GM12878 (cell line): ENCODE data around the gene MRGPRG. TPM values are rescaled to one million over a fixed set of nuclear protein-coding genes. Genes with fewer than 3 reads are reported as not detected.

Experiments used
- ATAC-seq: fragments of 200-7000 bp; cut with Tn5 transposase; 3 replicates; pipeline ENCODE4 v1.9.1; 2020; ENCODE audit warnings: mild to moderate bottlenecking, moderate library complexity
- BruUV-seq: library from RNA; stranded (reverse); fragments of 400-500 nt; replicated peaks from 2 replicates; lab custom pipeline; 2021; lab: Mats Ljungman, UMichigan
- CTCF ChIA-PET: fragments of 300-600 bp; sonication (Branson Sonifier 250); formaldehyde crosslinking; extraction: SDS; loops from one replicate; lab custom pipeline; 2021; ENCODE audit warnings: inconsistent platforms; lab: Yijun Ruan, JAX
- POLR2A ChIA-PET: fragments of 350-600 bp; formaldehyde crosslinking; extraction: SDS; loops from one replicate; lab custom pipeline; 2021; ENCODE audit warnings: inconsistent platforms; lab: Charles Lee
- RAD21 ChIA-PET: fragments of 300-600 bp; sonication (Branson Sonifier 250); formaldehyde crosslinking; loops from one replicate; lab custom pipeline; 2023; ENCODE audit warnings: antibody characterized with exemption; ENCODE audit not compliant: unreplicated experiment; lab: Charles Lee
- SMC1A ChIA-PET: fragments of 300-600 bp; sonication (Branson Sonifier 250); formaldehyde crosslinking; loops from one replicate; lab custom pipeline; 2023; ENCODE audit not compliant: unreplicated experiment, uncharacterized antibody; lab: Charles Lee
- DNase-seq: peaks from one replicate; pipeline ENCODE4 v3.0.0-alpha.2; 2011; ENCODE audit warnings: low read depth, low spot score
- FAIRE-seq: peaks from 3 replicates; lab custom pipeline; 2011; peaks lifted over from hg19 to GRCh38; lab: Jason Lieb, UNC
- H2AFZ ChIP-seq: 2 replicates; pipeline ENCODE4 v1.6.0; 2011; ENCODE audit warnings: low read depth, low read length, control low read depth; ENCODE audit not compliant: control insufficient read depth
- H3K27ac ChIP-seq: 2 replicates; pipeline ENCODE4 v1.5.1; 2011; ENCODE audit warnings: control low read depth; ENCODE audit not compliant: control insufficient read depth, insufficient read depth
- H3K27me3 ChIP-seq, 2 experiments: replicated peaks in 1 of 2; 2 replicates each; pipeline versions ENCODE4 v1.6.0 to v1.6.1; 2011; ENCODE audit warnings: low read length in 1 of 2; ENCODE audit not compliant: control insufficient read depth in 2 of 2, insufficient read depth in 2 of 2
- H3K36me3 ChIP-seq, 2 experiments: 2 replicates each; pipeline ENCODE4 v1.5.1; 2011; ENCODE audit warnings: low read length in 1 of 2; ENCODE audit not compliant: control insufficient read depth in 2 of 2, insufficient read depth in 2 of 2
- H3K4me1 ChIP-seq: 2 replicates; pipeline ENCODE4 v1.6.1; 2011; ENCODE audit warnings: mild to moderate bottlenecking, low read length, moderate library complexity, mixed read lengths; ENCODE audit not compliant: control insufficient read depth, insufficient read depth
- H3K4me2 ChIP-seq: 2 replicates; pipeline ENCODE4 v1.6.0; 2011; ENCODE audit warnings: control low read depth; ENCODE audit not compliant: control insufficient read depth, insufficient read depth
- H3K4me3 ChIP-seq: fragments of 200-600 bp; sonication (generic); 2 replicates; pipeline ENCODE4 v1.5.1; 2016
- H3K79me2 ChIP-seq: 2 replicates; pipeline ENCODE4 v1.6.0; 2011; ENCODE audit warnings: low read length; ENCODE audit not compliant: control insufficient read depth, insufficient read depth
- H3K9ac ChIP-seq: 2 replicates; pipeline ENCODE4 v1.8.0; 2011; ENCODE audit warnings: low read length, control low read depth, mixed read lengths; ENCODE audit not compliant: control insufficient read depth, insufficient read depth
- H3K9me3 ChIP-seq: replicated peaks from 3 replicates; pipeline ENCODE4 v1.5.1; 2011; ENCODE audit warnings: mild to moderate bottlenecking, low read length; ENCODE audit not compliant: control insufficient read depth, insufficient read depth
- H4K20me1 ChIP-seq: 2 replicates; pipeline ENCODE4 v1.6.0; 2011; ENCODE audit not compliant: control insufficient read depth, insufficient read depth
- CHD1 ChIP-seq: IDR thresholded peaks from 2 replicates; pipeline ENCODE4 v1.6.1; 2012; ENCODE audit warnings: low read depth, low read length, improper control_type of control experiment
- ETV6 ChIP-seq, 2 experiments: fragments of 450-650 bp in 1 of 2; IDR thresholded peaks in 1 of 2; conservative IDR thresholded peaks in 1 of 2; 2 replicates each; pipeline ENCODE4 v1.6.1; 2014; ENCODE audit warnings: antibody characterized with exemption in 1 of 2, borderline replicate concordance in 1 of 2, low read depth in 1 of 2, mild to moderate bottlenecking in 1 of 2, moderate library complexity in 1 of 2
- EZH2 ChIP-seq: IDR thresholded peaks from 2 replicates; pipeline ENCODE4 v1.6.1; 2012; ENCODE audit warnings: low read depth, mild to moderate bottlenecking, control low read depth, inconsistent platforms, low read length, borderline replicate concordance; ENCODE audit not compliant: control insufficient read depth
- HCFC1 ChIP-seq: fragments of 150-350 bp; IDR thresholded peaks from 2 replicates; pipeline ENCODE4 v1.6.1; 2014; ENCODE audit warnings: low read length
- MEF2B ChIP-seq: fragments of 450-650 bp; IDR thresholded peaks from 2 replicates; pipeline ENCODE4 v1.6.1; 2018; ENCODE audit warnings: mild to moderate bottlenecking, moderate library complexity; ENCODE audit not compliant: partially characterized antibody, poor library complexity, severe bottlenecking
- MTA2 ChIP-seq: fragments of 450-650 bp; IDR thresholded peaks from 2 replicates; pipeline ENCODE4 v1.6.1; 2016; ENCODE audit warnings: low read depth, mild to moderate bottlenecking, moderate library complexity
- MXI1 ChIP-seq: fragments of 150-350 bp; IDR thresholded peaks from 2 replicates; pipeline ENCODE4 v1.6.1; 2011; ENCODE audit warnings: low read depth, mild to moderate bottlenecking, inconsistent platforms, low read length, improper control_type of control experiment
- NR2C1 ChIP-seq: fragments of 450-650 bp; IDR thresholded peaks from 2 replicates; pipeline ENCODE4 v1.6.1; 2017; ENCODE audit warnings: antibody characterized with exemption, mild to moderate bottlenecking, moderate library complexity
- POLR2AphosphoS2 ChIP-seq: IDR thresholded peaks from 2 replicates; pipeline ENCODE4 v1.6.1; 2011; ENCODE audit warnings: low read depth, mild to moderate bottlenecking, low read length, improper control_type of control experiment, moderate library complexity
- POLR2AphosphoS5 ChIP-seq: IDR thresholded peaks from 2 replicates; pipeline ENCODE4 v1.6.1; 2011; ENCODE audit warnings: mild to moderate bottlenecking, low read length, inconsistent platforms
- RCOR1 ChIP-seq: conservative IDR thresholded peaks from 2 replicates; pipeline ENCODE4 v1.6.1; 2012; ENCODE audit warnings: low read depth, low read length, improper control_type of control experiment
- RUNX3 ChIP-seq: IDR thresholded peaks from 2 replicates; pipeline ENCODE4 v1.6.1; 2012; ENCODE audit warnings: low read length, inconsistent platforms
- SPI1 ChIP-seq: IDR thresholded peaks from 2 replicates; pipeline ENCODE4 v1.6.1; 2011; ENCODE audit warnings: low read depth, mild to moderate bottlenecking, low read length, moderate library complexity, borderline replicate concordance; ENCODE audit not compliant: insufficient read depth
- TCF12 ChIP-seq: IDR thresholded peaks from 2 replicates; pipeline ENCODE4 v1.6.1; 2011; ENCODE audit warnings: low read depth, mild to moderate bottlenecking, low read length
- ZSCAN29 ChIP-seq: fragments of 450-650 bp; IDR thresholded peaks from 2 replicates; pipeline ENCODE4 v1.6.1; 2017; ENCODE audit warnings: mild to moderate bottlenecking, moderate library complexity
- WGBS: methylation state at CpG from one replicate; pipeline ENCODE4 v1.1.6; 2016; ENCODE audit warnings: low lambda C conversion rate; ENCODE audit not compliant: insufficient replicate concordance, insufficient coverage; ENCODE audit errors: missing lambda C conversion rate; 5-methylcytosine and 5-hydroxymethylcytosine counted together
- in situ Hi-C: fragments of 300-500 bp; cut with MboI; formaldehyde crosslinking; loops from 9 replicates; pipeline ENCODE4 v1.14.3; 2018; ENCODE audit warnings: mixed read lengths
- intact Hi-C: fragments of 100-400 bp; cut with micrococcal nuclease; formaldehyde crosslinking; loops from one replicate; pipeline ENCODE4 v1.14.2; 2022; ENCODE audit not compliant: unreplicated experiment
- polyA plus RNA-seq, 11 experiments: library from polyadenylated mRNA; depleted of rRNA in 4 of 11; unstranded in 6 of 11; stranded (reverse) in 5 of 11; fragments of >200 nt; fragmentation: Nextera tagmentation in 4 of 11; fragmentation: Illumina TruSeq in 1 of 11; extraction: Ambion mirVana in 4 of 11; extraction: Trizol in 1 of 11; gene quantifications; 1 replicate in 1 of 11; 2 replicates in 10 of 11; pipeline versions ENCODE4 v1.2.1 to v1.2.3, GENCODE V29; 2011 to 2016; ENCODE audit warnings: inconsistent platforms in 2 of 11, missing spikeins in 2 of 11, low read depth in 1 of 11
- total RNA-seq, 4 experiments: library from RNA; depleted of rRNA in 3 of 4; stranded (reverse); fragments of >200 nt in 3 of 4; fragmentation: Illumina TruSeq in 1 of 4; extraction: Trizol in 1 of 4; gene quantifications; 2 replicates each; pipeline versions ENCODE4 v1.2.1 to v1.2.3, GENCODE V29; 2013 to 2021

Gene MRGPRG
- total and polyA plus RNA-seq, 10 of the 15 experiments (the other 5 are each of a cell fraction or from before 2014, with no cell fraction given), result not detected

GRCh38 chr11:3192511-3193372, 25.9 kb downstream of the MRGPRG start:
- POLR2A ChIA-PET, result no interaction called here

GRCh38 chr11:3191586-3192324, 26.9 kb downstream of the MRGPRG start:
- Histone ChIP-seq H3K36me3 (no peaks in the 10 kb centered on the region), H3K4me2 (no peak overlapping the region), H3K9me3 (no peaks in the 10 kb centered on the region), H3K27me3 (no peaks in the 10 kb centered on the region; a peak in 1 of 4 replicates), H2AFZ (no peak overlapping the region), H3K27ac (no peak overlapping the region), H3K79me2 (no peaks in the 10 kb centered on the region), H4K20me1 (no peaks in the 10 kb centered on the region), H3K4me1 (no peaks in the 10 kb centered on the region), H3K4me3 (no peak overlapping the region), H3K9ac (no peak overlapping the region)
- WGBS, result 51% methylated on average over 18 of the region's 19 CpGs
- no TSS peak for BruUV-seq
- DNase-seq, result no peak
- TF ChIP-seq TCF12 (no peak), NR2C1 (no peak), ETV6 (conservative IDR thresholded peaks at IDR 0.05 in 1 of 2, IDR thresholded peaks at IDR 0.05 in 1 of 2; ENCODE audit: borderline replicate concordance in 1 of 2, low read depth in 1 of 2) (no peak)
- SMC1A ChIA-PET, result no interaction called here
- CTCF ChIA-PET, result no interaction called here
- FAIRE-seq, result no peak
- POLR2A ChIA-PET, result no interaction called here
- no peak for ATAC-seq
- intact Hi-C loops, result no loop called here
- RAD21 ChIA-PET, result no interaction called here
- in situ Hi-C loops, result no loop called here

More at GRCh38 chr11:3192511-3193372, 25.9 kb downstream of the MRGPRG start:
- RAD21 ChIA-PET, result no interaction called here
- FAIRE-seq (no peak), DNase-seq (no peak), ATAC-seq (no peak)
- no peaks in the 10 kb centered on the region for H3K4me1 ChIP-seq
- TF ChIP-seq RCOR1, result no peak
- TF ChIP-seq ZSCAN29, result no peak
- TF ChIP-seq MXI1, result no peak
- TF ChIP-seq EZH2, result no peak
- TF ChIP-seq MTA2, result no peak
- TF ChIP-seq MEF2B, result no peak
- TF ChIP-seq CHD1, result no peak
- no peak for TF ChIP-seq RUNX3
- no peak for TF ChIP-seq POLR2AphosphoS2
- TF ChIP-seq HCFC1, result no peak
- TF ChIP-seq POLR2AphosphoS5, result no peak
- TF ChIP-seq SPI1, result no peak
- no peak overlapping the region for H2AFZ ChIP-seq
- in situ Hi-C loops (no loop called here), intact Hi-C loops (no loop called here)
- no peaks in the 10 kb centered on the region for H4K20me1 ChIP-seq
- WGBS, result 29% methylated on average over 14 of the region's 14 CpGs
- no TSS peak for BruUV-seq
- CTCF ChIA-PET, result no interaction called here
- H3K27ac ChIP-seq, result no peak overlapping the region
- no peak overlapping the region for H3K9ac ChIP-seq
- H3K79me2 ChIP-seq, result no peaks in the 10 kb centered on the region
- no peaks in the 10 kb centered on the region; a peak in 1 of 4 replicates for H3K27me3 ChIP-seq
- H3K4me2 ChIP-seq, result no peak overlapping the region
- no peaks in the 10 kb centered on the region for H3K9me3 ChIP-seq
- no peaks in the 10 kb centered on the region for H3K36me3 ChIP-seq
- H3K4me3 ChIP-seq, result no peak overlapping the region
- SMC1A ChIA-PET, result no interaction called here
